Neuron (in vitro differentiated cells): ENCODE results near the gene PITPNC1.
A peak's percentile ranks its signal among the peaks of the same experiment; 100 is the strongest.

ENCODE experiments used
- H2AFZ ChIP-seq: one replicate; pipeline ENCODE4 v1.6.1; 2013; ENCODE audit warnings: low read depth, mild to moderate bottlenecking, inconsistent platforms, low read length, moderate library complexity
- H3K27me3 ChIP-seq: one replicate; pipeline ENCODE4 v1.6.1; 2013; ENCODE audit warnings: low read length; ENCODE audit not compliant: insufficient read depth
- H3K36me3 ChIP-seq: one replicate; pipeline ENCODE4 v1.6.1; 2013; ENCODE audit warnings: low read length; ENCODE audit not compliant: insufficient read depth
- H3K4me1 ChIP-seq: one replicate; pipeline ENCODE4 v1.6.1; 2013; ENCODE audit warnings: low read length; ENCODE audit not compliant: insufficient read depth
- H3K4me3 ChIP-seq: 2 replicates; pipeline ENCODE4 v1.5.1; 2013; ENCODE audit warnings: mild to moderate bottlenecking, low read length, moderate library complexity
- H3K9me3 ChIP-seq: one replicate; pipeline ENCODE4 v1.6.1; 2013; ENCODE audit warnings: low read length

PITPNC1 gene

DNA sequence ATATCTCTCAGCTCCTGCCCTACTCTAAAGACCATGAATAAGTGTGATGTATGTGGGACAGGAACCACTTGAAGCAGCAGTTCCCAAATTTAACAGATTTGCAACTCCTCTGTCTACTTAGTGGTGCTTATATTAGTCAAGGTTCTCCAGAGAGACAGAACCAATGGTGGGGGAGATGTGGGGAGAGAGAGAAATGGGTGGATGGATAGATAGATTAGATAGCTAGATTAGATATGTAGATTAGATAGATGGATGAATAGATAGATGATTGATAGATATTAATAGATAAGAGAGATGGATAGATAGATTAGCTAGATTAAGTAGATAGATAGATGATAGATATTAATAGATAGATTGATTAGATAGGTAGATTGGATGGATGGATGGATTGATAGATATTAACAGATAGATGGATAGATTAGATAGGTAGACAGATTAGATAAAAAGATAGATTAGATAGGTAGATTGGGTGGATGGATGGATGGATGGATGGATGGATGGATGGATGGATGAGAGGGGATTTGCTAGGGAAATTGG, 186.7 kb downstream of the PITPNC1 start:
- no peak overlapping the region for H3K4me3 ChIP-seq
- H3K27me3 ChIP-seq = no peaks in the 10 kb centered on the region
- no peaks in the 10 kb centered on the region for H3K36me3 ChIP-seq

DNA sequence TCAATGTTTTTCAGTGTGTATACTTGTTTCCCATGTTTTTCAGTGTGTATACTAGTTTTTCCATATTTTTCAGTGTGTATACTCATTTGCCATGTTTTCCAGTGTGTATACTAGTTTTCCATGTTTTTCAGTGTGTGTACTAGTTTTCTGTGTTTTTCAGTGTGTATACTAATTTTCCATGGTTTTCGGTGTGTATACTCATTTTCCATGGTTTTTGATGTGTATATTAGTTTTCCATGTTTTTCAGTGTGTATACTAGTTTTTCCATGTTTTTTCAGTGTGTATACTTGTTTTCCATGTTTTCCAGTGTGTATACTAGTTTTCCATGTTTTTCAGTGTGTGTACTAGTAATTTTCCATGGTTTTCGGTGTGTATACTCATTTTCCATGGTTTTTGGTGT, 188.0 kb downstream of the PITPNC1 start:
- Histone ChIP-seq H2AFZ (no peak overlapping the region), H3K9me3 (no peaks in the 10 kb centered on the region), H3K27me3 (no peaks in the 10 kb centered on the region), H3K4me1 (peaks cover 17% of the 10 kb centered on the region), H3K4me3 (no peak overlapping the region), H3K36me3 (no peaks in the 10 kb centered on the region)

More for the DNA sequence above, 186.7 kb downstream of the PITPNC1 start:
- H2AFZ ChIP-seq = no peak overlapping the region
- H3K4me1 ChIP-seq = peaks cover 4% of the 10 kb centered on the region
- H3K9me3 ChIP-seq = no peaks in the 10 kb centered on the region

- Histone ChIP-seq H2AFZ (no peak overlapping the region), H3K9me3 (no peaks in the 10 kb centered on the region), H3K4me1 (peaks cover 18% of the 10 kb centered on the region), H3K36me3 (no peaks in the 10 kb centered on the region), H3K4me3 (no peak overlapping the region), H3K27me3 (no peaks in the 10 kb centered on the region)
Observed at GRCh38 chr17:67566656-67567055, 189.6 kb downstream of the PITPNC1 start.

GRCh38 chr17:67569015-67569451, 192.0 kb downstream of the PITPNC1 start:
- Histone ChIP-seq H2AFZ (no peak overlapping the region), H3K4me3 (no peak overlapping the region), H3K9me3 (no peaks in the 10 kb centered on the region), H3K27me3 (no peaks in the 10 kb centered on the region), H3K4me1 (peaks cover 18% of the 10 kb centered on the region), H3K36me3 (no peaks in the 10 kb centered on the region)

DNA sequence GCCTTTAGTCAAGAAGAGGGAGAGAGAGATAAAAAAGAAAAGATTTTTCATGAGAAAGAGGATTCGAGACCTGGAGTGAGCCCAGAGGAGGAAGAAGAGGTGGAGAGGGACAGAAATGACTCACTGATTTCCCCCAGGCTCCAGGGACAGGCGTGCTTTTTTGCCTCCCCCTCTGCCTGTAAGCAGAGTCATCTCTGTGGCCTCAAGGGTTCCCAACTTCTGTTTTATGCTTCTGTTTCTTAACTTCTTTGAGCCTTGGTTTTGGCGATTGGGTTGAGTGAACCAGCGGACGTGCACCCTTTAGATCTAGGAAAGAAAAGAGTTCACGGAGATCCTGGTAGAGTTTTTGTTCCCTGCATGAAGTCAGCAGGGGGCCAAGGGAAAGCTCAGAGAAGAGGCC, 192.8 kb downstream of the PITPNC1 start:
- no peaks in the 10 kb centered on the region for H3K27me3 ChIP-seq
- no peaks in the 10 kb centered on the region for H3K9me3 ChIP-seq
- no peaks in the 10 kb centered on the region for H3K36me3 ChIP-seq
- H2AFZ ChIP-seq = no peak overlapping the region
- no peak overlapping the region for H3K4me3 ChIP-seq
- H3K4me1 ChIP-seq = peaks cover 18% of the 10 kb centered on the region

- H2AFZ ChIP-seq = no peak overlapping the region
- no peak overlapping the region for H3K4me3 ChIP-seq
- no peaks in the 10 kb centered on the region for H3K36me3 ChIP-seq
- H3K27me3 ChIP-seq = no peaks in the 10 kb centered on the region
- peaks cover 18% of the 10 kb centered on the region for H3K4me1 ChIP-seq
- H3K9me3 ChIP-seq = no peaks in the 10 kb centered on the region
Observed at GRCh38 chr17:67570797-67571196, 193.7 kb downstream of the PITPNC1 start.

GRCh38 chr17:67571478-67571877, 194.4 kb downstream of the PITPNC1 start:
- Histone ChIP-seq H2AFZ (no peak overlapping the region), H3K36me3 (no peaks in the 10 kb centered on the region), H3K4me1 (peaks cover 18% of the 10 kb centered on the region), H3K27me3 (no peaks in the 10 kb centered on the region), H3K9me3 (no peaks in the 10 kb centered on the region), H3K4me3 (no peak overlapping the region)

DNA sequence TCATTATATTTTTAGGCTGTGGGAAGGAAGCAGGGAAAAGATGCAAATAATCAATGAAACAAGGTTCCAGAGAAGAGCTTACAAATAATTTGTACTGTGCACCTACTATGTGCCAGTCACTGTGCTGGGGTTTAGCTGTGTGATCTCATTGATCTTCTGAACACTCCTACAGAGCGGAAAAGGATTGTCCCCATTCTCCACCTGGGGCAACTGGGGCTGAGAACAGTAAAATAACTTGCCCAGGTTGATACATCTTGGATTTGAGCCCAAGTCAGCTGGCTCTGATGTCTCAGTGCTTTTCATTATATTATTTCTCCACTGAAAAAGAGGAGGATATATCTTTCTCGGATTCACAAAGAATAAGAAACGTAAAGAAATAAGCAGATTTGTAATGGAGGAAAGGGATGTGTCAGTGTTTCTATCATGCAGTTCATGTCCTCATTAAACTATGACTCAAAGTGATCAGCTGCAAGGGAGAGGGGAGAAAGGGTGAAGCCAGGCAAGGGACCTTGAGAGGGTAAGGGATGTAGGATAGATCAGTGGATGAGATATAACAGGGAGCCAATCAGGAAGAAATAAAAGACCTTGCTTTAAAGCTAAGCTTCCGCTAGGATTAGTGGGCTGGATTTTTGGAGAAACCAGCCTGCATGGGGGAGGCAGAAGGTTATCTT, 197.0 kb downstream of the PITPNC1 start:
- H3K4me3 ChIP-seq = no peak overlapping the region
- no peaks in the 10 kb centered on the region for H3K9me3 ChIP-seq
- no peaks in the 10 kb centered on the region for H3K27me3 ChIP-seq
- no peaks in the 10 kb centered on the region for H3K36me3 ChIP-seq
- H3K4me1 ChIP-seq = peaks cover 22% of the 10 kb centered on the region
- no peak overlapping the region for H2AFZ ChIP-seq

GRCh38 chr17:67574658-67575293, 197.7 kb downstream of the PITPNC1 start:
- Histone ChIP-seq H3K36me3 (no peaks in the 10 kb centered on the region), H3K4me1 (peaks cover 15% of the 10 kb centered on the region), H3K4me3 (no peak overlapping the region), H3K27me3 (no peaks in the 10 kb centered on the region), H2AFZ (no peak overlapping the region), H3K9me3 (no peaks in the 10 kb centered on the region)

DNA sequence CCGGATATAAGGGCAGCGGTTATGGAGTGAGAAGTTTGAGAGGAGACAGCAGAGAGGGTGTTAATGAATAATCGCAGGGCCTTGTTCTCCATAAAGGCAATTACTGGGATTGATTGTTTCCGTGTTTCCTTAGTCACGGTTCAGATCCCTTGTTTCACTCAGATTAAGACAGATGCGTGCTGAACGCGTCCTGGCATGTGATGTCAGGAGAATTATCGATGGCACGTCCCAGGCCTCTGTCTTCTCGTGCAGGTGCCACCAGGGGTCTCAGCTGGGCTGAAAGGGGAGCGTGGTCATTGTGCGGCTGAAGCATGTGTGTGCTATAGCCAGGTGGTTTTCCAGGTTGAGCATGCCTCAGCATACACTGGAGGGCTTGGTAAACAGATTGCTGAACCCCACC, 198.2 kb downstream of the PITPNC1 start:
- no peak overlapping the region for H3K4me3 ChIP-seq
- H3K27me3 ChIP-seq = no peaks in the 10 kb centered on the region
- H3K36me3 ChIP-seq = no peaks in the 10 kb centered on the region
- no peaks in the 10 kb centered on the region for H3K9me3 ChIP-seq
- H2AFZ ChIP-seq = no peak overlapping the region
- H3K4me1 ChIP-seq = peaks cover 11% of the 10 kb centered on the region

GRCh38 chr17:67576471-67577115, 199.5 kb downstream of the PITPNC1 start:
- Histone ChIP-seq H3K27me3 (no peaks in the 10 kb centered on the region), H3K4me1 (peaks cover 11% of the 10 kb centered on the region), H3K4me3 (no peak overlapping the region), H3K9me3 (no peaks in the 10 kb centered on the region), H3K36me3 (no peaks in the 10 kb centered on the region), H2AFZ (no peak overlapping the region)

GRCh38 chr17:67577429-67578141, 200.5 kb downstream of the PITPNC1 start:
- no peaks in the 10 kb centered on the region for H3K27me3 ChIP-seq
- no peaks in the 10 kb centered on the region for H3K36me3 ChIP-seq
- H3K4me3 ChIP-seq = peak overlapping the region; percentile 18
- peaks cover 11% of the 10 kb centered on the region for H3K4me1 ChIP-seq
- peak overlapping the region; percentile 14 for H2AFZ ChIP-seq
- no peaks in the 10 kb centered on the region for H3K9me3 ChIP-seq

- Histone ChIP-seq H3K9me3 (no peaks in the 10 kb centered on the region), H3K4me1 (peaks cover 11% of the 10 kb centered on the region), H2AFZ (peak overlapping the region; percentile 14), H3K27me3 (no peaks in the 10 kb centered on the region), H3K4me3 (peak overlapping the region; percentile 18), H3K36me3 (no peaks in the 10 kb centered on the region)
Observed at GRCh38 chr17:67578142-67578457, 201.0 kb downstream of the PITPNC1 start.
